Hippocampal formation (tissue), 2 donors: Measurements from ENCODE around the gene LGALS7.
"Not testable (repeated sequence)": the region's sequence is repeated elsewhere in the genome, so short reads cannot be mapped to it uniquely, and the experiment has no call there.

Experiments used
- DNase-seq, 2 donors: peaks; one replicate each; lab custom pipeline; 2025; lab: John Stamatoyannopoulos, UW

Gene LGALS7

GRCh38 chr19:38770949-38771275 lies 2.4 kb downstream of the LGALS7 start:
- not testable (repeated sequence) for DNase-seq

- DNase-seq: not testable (repeated sequence)
These were observed 2.9 kb downstream of the LGALS7 start for GRCh38 chr19:38770228-38770948.

DNA sequence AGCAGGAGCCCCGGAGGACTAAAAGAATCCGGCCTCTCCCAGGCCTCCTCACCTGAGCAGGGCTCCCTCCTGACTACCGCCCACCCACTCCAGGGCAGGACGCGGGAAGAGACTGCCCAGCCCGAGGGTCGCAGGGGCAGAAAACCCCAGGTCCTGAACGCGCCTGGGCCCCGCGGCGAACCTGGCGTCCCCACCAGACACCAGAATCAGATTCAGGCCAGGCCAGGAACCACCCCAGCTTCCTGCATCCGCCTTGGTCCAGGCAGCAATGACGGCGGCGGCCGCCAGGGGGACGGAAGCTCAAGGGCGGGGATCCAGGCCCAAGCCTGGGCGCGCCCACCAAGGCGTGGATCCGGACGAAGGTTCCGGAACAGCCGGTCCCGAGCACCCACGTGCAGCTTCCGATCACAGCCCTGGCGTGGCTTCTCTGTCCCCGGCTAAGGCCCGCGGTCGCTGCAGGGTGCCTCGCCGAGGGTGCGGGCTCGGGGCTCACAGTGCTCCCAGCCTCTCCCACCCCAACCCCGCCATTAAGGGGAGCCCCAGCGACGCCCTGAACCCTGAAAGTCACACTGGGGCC lies 3.6 kb downstream of the LGALS7 start:
- peak; percentile 15 to 21 for DNase-seq

- DNase-seq: no peak
These were observed 6.9 kb downstream of the LGALS7 start for GRCh38 chr19:38766276-38767047.

- no peak for DNase-seq
These were observed 8.1 kb downstream of the LGALS7 start for GRCh38 chr19:38765214-38765613.

DNA sequence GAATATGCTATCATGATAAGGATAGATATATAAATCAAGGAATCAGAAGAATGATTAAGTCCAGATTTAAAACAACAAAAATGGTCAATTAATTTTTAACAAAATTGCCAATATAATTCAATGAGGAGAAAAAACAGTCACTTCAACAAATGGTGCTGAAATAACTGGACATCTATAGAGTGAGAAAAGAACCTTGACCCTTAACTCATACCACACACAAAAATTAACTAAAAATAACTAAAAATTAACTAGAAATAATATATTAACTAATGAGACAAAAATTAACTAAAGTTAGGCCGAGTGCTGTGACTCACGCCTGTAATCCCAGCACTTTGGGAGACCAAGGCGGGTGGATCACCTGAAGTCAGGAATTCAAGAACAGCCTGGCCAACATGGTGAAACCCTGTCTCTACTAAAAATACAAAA lies 9.5 kb downstream of the LGALS7 start:
- DNase-seq: no peak

DNA sequence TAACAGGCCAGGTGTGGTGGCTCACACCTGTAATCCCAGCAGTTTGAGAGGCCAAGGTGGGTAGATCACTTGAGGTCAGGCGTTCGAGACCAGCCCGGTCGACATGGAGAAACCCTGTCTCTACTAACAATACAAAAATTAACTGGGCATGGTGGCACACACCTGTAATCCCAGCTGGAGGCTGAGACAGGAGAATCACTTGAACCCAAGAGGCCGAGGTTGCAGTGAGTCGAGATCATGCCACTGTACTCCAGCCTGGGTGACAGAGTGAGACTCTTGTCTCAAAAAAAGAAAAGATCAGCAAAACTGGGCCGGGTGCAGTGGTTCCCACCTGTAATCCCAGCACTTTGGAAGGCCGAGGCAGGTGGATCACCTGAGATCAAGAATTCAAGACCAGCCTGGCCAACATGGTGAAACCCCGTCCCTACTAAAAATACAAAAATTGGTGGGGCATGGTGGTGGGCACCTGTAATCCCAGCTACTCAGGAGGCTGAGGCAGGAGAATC lies 11.4 kb downstream of the LGALS7 start:
- DNase-seq: not testable (repeated sequence)

- not testable (repeated sequence) for DNase-seq
These were observed 12.4 kb downstream of the LGALS7 start for GRCh38 chr19:38760805-38761517.

GRCh38 chr19:38759590-38760003 lies 13.7 kb downstream of the LGALS7 start:
- no peak for DNase-seq

GRCh38 chr19:38754196-38754595 lies 19.1 kb downstream of the LGALS7 start:
- not testable (repeated sequence) for DNase-seq

DNA sequence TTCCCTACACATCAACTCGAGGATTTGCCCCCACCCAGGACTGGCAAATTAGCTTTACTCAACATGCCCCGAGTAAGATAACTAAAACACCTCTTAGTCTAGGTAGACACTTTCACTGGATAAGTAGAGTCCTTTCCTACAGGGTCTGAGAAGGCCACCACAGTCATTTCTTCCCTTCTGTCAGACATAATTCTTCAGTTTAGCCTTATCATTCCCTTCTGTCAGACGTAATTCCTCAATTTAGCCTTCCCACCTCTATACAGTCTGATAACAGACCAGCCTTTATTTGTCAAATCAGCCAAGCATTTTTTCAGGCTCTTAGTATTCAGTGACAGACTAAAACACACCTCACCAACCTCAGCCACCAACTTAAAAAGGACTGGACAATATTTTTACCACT lies 19.5 kb downstream of the LGALS7 start:
- DNase-seq: not testable (repeated sequence)

- DNase-seq: no peak
These were observed 28.0 kb downstream of the LGALS7 start for GRCh38 chr19:38745316-38745715.

- DNase-seq: no peak
These were observed 28.4 kb downstream of the LGALS7 start for GRCh38 chr19:38744874-38745273.

DNA sequence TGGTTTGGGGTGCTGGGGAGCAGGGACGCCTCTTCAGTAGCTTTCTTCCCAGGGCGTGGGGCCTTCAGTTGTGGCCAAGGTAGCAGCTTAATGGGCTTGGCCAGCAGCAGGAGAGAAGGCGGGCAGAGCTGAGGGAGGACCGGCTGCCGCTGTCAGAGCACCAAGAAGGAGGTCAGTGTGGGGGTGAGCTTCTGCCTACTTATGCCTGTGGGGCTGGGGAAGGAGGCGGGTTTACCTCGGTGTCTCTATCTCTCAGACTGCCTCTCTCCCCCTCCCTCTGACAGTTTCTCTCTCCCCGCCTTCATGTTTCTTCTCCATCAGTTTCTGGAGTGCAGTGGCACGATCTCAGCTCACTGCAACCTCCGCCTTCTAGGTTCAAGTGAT lies 29.0 kb downstream of the LGALS7 start, which contains the start of gene CAPN12:
Gene CAPN12 (minus strand): TSS at position 177 of the 384 bp plus-strand sequence. CDS start 309 bp downstream, outside the sequence.
- DNase-seq: no peak

DNA sequence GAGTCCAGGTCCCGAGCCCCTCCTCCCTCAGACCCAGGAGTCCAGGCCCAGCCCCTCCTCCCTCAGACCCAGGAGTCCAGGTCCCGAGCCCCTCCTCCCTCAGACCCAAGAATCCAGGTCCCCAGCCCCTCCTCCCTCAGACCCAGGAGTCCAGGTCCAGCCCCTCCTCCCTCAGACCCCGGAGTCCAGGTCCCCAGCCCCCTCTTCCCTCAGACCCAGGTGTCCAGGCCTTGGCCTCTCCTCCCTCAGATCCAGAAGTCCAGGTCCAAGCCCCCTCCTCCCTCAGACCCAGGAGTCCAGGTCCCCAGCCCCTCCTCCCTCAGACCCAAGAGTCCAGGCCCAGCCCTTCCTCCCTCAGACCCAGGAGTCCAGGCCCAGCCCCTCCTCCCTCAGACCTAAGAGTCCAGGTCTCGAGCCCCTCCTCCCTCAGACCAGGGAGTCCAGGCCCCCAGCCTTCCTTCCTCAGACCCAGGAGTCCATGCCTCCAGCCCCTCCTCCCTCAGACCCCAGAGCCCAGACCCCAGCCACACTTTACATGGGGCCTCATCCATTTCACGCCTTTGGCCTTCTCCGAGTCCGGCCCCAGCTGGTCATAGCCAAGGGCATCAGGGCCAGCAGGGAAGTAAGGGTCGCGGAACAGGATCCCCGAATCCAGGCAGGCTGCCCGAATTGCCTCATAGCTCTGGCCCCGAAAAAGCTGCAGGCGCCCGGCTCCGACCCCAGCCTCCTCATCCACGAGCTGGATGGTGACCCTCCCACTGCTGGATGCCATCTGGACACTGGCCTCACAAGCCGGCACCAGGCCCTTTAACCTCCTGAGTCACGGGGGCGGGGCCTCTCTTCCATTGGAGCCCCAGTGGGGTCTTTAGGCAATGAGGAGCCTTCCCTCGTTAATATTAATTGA lies 29.7 kb downstream of the LGALS7 start:
- DNase-seq: no peak

GRCh38 chr19:38742906-38743305 lies 30.4 kb downstream of the LGALS7 start:
- no peak for DNase-seq

DNA sequence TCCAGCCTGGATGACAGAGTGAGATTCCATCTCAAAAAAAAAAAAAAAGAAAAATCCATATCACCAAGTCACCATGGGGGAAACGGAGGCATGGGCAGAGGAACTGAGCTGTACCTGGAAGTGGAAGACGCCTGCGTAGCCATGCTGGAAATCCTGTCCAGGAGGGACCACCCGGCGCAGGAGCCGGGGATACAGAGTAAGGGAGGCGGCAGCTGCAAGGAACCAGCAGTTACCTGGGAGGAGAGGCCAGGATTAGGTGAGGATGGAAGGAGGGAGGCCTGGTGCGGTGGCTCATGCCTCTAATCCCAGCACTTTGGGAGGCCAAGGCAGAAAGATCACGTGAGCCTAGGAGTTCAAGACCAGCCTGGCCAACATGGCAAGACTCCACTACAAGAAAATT lies 31.0 kb downstream of the LGALS7 start:
- no peak for DNase-seq

GRCh38 chr19:38741670-38742069 lies 31.6 kb downstream of the LGALS7 start:
- DNase-seq: no peak

GRCh38 chr19:38740932-38741331 lies 32.4 kb downstream of the LGALS7 start:
- no peak for DNase-seq

DNA sequence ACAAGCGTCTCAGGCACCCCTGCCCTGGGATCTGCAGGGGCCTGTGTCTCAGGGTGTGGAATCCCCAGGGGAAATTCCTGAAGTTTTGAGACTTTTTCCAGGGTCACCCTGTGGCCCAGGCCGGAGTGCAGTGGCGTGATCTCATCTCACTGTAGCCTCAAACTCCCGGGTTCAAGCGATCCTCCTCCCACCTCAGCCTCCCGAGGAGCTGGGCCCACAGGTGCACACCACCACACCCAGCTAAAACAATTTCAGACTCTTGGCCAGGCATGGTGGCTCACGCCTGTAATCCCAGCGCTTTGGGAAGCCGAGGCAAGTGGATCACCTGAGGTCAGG lies 33.1 kb downstream of the LGALS7 start:
- no peak for DNase-seq
